NCI-H2196 treated with DMSO at 0.1 percent for 48 hours (cell line): Measurements from ENCODE around the gene CHST8.
"Not testable (repeated sequence)": the region's sequence is repeated elsewhere in the genome, so short reads cannot be mapped to it uniquely, and the experiment has no call there.

ENCODE experiments used
- DNase-seq: peaks from one replicate; lab custom pipeline; 2025; ENCODE audit not compliant: unreplicated experiment; lab: John Stamatoyannopoulos, UW

Gene CHST8

GRCh38 chr19:33621811-33622504 lies at the start of gene CHST8:
Gene CHST8 (plus strand): TSS chr19:33621953. CDS start chr19:33689262, 67,309 bp downstream.
- peak; percentile 15 for DNase-seq

GRCh38 chr19:33572929-33573328 lies 48.8 kb upstream of the CHST8 start:
- no peak for DNase-seq

- DNase-seq = no peak
These were observed 46.9 kb upstream of the CHST8 start for GRCh38 chr19:33574824-33575223.

- no peak for DNase-seq
These were observed 43.1 kb upstream of the CHST8 start for GRCh38 chr19:33578697-33579096.

- peak; percentile 77 for DNase-seq
These were observed 41.6 kb upstream of the CHST8 start for GRCh38 chr19:33580026-33580644.

GRCh38 chr19:33580645-33581037 lies 41.1 kb upstream of the CHST8 start:
- peak; percentile 72 for DNase-seq

GRCh38 chr19:33582914-33583313 lies 38.8 kb upstream of the CHST8 start:
- DNase-seq = no peak

GRCh38 chr19:33587150-33587549 lies 34.6 kb upstream of the CHST8 start:
- DNase-seq = no peak

- DNase-seq = no peak
These were observed 31.5 kb upstream of the CHST8 start for GRCh38 chr19:33590224-33590623.

- DNase-seq = no peak
These were observed 26.0 kb upstream of the CHST8 start for GRCh38 chr19:33595783-33596182.

GRCh38 chr19:33601583-33601982 lies 20.2 kb upstream of the CHST8 start:
- no peak for DNase-seq

- DNase-seq = no peak
These were observed 19.1 kb upstream of the CHST8 start for GRCh38 chr19:33602576-33603204.

GRCh38 chr19:33603377-33603776 lies 18.4 kb upstream of the CHST8 start:
- DNase-seq = no peak

- no peak for DNase-seq
These were observed 17.1 kb upstream of the CHST8 start for GRCh38 chr19:33604651-33605050.

- not testable (repeated sequence) for DNase-seq
These were observed 15.9 kb upstream of the CHST8 start for GRCh38 chr19:33605803-33606295.

GRCh38 chr19:33606556-33606955 lies 15.2 kb upstream of the CHST8 start:
- DNase-seq = no peak

GRCh38 chr19:33609353-33609752 lies 12.4 kb upstream of the CHST8 start:
- DNase-seq = no peak

- no peak for DNase-seq
These were observed 11.2 kb upstream of the CHST8 start for GRCh38 chr19:33610588-33610987.

- no peak for DNase-seq
These were observed 8.7 kb upstream of the CHST8 start for GRCh38 chr19:33612928-33613619.

- no peak for DNase-seq
These were observed 8.1 kb upstream of the CHST8 start for GRCh38 chr19:33613620-33614000.

- no peak for DNase-seq
These were observed 5.4 kb upstream of the CHST8 start for GRCh38 chr19:33616346-33616745.

GRCh38 chr19:33616857-33617256 lies 4.9 kb upstream of the CHST8 start:
- no peak for DNase-seq
